ENCODE data around the gene CRADD. TPM values are rescaled to one million over a fixed set of nuclear protein-coding genes. Genes with fewer than 3 reads are reported as not detected.

The CRADD gene
- total and polyA plus RNA-seq, 2 of the 4 experiments (the other 2 are of a cell fraction), result 11.1 to 14.0 TPM

- peaks cover 23 to 36% of the 10 kb centered on the region in 2 experiments; a peak in 3 of 4 replicates for H3K79me1 ChIP-seq (ENCODE audit: low read depth in 1 of 2, low read length in 2 of 2)
- H3K9me1 ChIP-seq (ENCODE audit: insufficient read depth, low read length), result peaks cover 13% of the 10 kb centered on the region
- peak overlapping the region; percentile 96 for H4K91ac ChIP-seq (ENCODE audit: insufficient read depth, low read depth, low read length)
- H2BK15ac ChIP-seq (ENCODE audit: low read depth, low read length), result peak overlapping the region; percentile 97
- no peaks in the 10 kb centered on the region for H3K27me3 ChIP-seq (ENCODE audit: control insufficient read depth, insufficient read depth, low read length)
- H2AFZ ChIP-seq (replicated peaks; ENCODE audit: low read length, poor library complexity), result peak overlapping the region; percentile 5
- in situ Hi-C loops (cut with MboI; ENCODE audit: low sequenced_read_pairs) (no loop called here), dilution Hi-C loops (cut with HindIII; ENCODE audit: low sequenced_read_pairs, unreplicated experiment) (no loop called here), intact Hi-C loops (cut with micrococcal nuclease) (no loop called here)
- WGBS, 2 experiments (ENCODE audit: extremely low coverage in 2 of 2, insufficient read length in 1 of 2), result 20% methylated on average over 1 of the region's 9 CpGs; no CpG with 5 or more reads in 1 of the 2 experiments
- CTCF ChIA-PET, result interaction anchor here (0.5 to 1.5 kb wide), 5 partner anchors 15 to 317 kb away, joined by 3 to 4 read pairs (median 3); no protein-coding TSS in a partner anchor
- peak overlapping the region; percentile 92 for H3K56ac ChIP-seq (ENCODE audit: extremely low read depth, insufficient read depth, low read length)
- 0 out of 2 replicates have a peak, but pooled peaks have one; percentile 4 for ATAC-seq (ENCODE audit: low read depth)
- H3K36me3 ChIP-seq (ENCODE audit: control insufficient read depth, insufficient read depth, low read length), result no peaks in the 10 kb centered on the region
- H3K27ac ChIP-seq (ENCODE audit: insufficient read depth, low read length), result peak overlapping the region; percentile 100
- POLR2A ChIA-PET (ENCODE audit: unreplicated experiment), result no interaction called here
- no TSS peak for BruUV-seq (replicated peaks)
- H2BK5ac ChIP-seq (ENCODE audit: low read depth, low read length, poor library complexity, severe bottlenecking), result peak overlapping the region; percentile 100
- H3K23ac ChIP-seq (ENCODE audit: low read depth, low read length), result peak overlapping the region; percentile 82
- H4K20me1 ChIP-seq (ENCODE audit: insufficient read depth, low read length), result no peaks in the 10 kb centered on the region
- H3K4me1 ChIP-seq (ENCODE audit: control insufficient read depth, insufficient read depth, low read length), result peaks cover 29% of the 10 kb centered on the region
- H3K18ac ChIP-seq (ENCODE audit: low read depth, low read length), result peak overlapping the region; percentile 96
- H4K5ac ChIP-seq (ENCODE audit: low read depth, low read length), result peak overlapping the region; percentile 98
- peak overlapping the region; percentile 86 for H3K4ac ChIP-seq (ENCODE audit: low read depth, low read length)
- H3K14ac ChIP-seq (replicated peaks; ENCODE audit: low read depth, low read length), result peak overlapping the region; percentile 69
- peak overlapping the region; percentile 89 for H2AK5ac ChIP-seq (ENCODE audit: low read depth, low read length)
- H2BK120ac ChIP-seq (ENCODE audit: low read depth, low read length), result peak overlapping the region; percentile 99
- peak overlapping the region; percentile 90 to 99 for H4K8ac ChIP-seq (ENCODE audit: low read depth in 2 of 2, low read length in 2 of 2)
- H3K4me3 ChIP-seq (ENCODE audit: insufficient read depth, low read depth, low read length), result no peak overlapping the region
- peak; percentile 76 for DNase-seq
- H3K9me3 ChIP-seq (ENCODE audit: control insufficient read depth, insufficient read depth, low read length), result no peaks in the 10 kb centered on the region
- H3K9ac ChIP-seq (ENCODE audit: low read depth, low read length), result peak overlapping the region; percentile 92
- TF ChIP-seq SMC3 (IDR thresholded peaks at IDR 0.05; ENCODE audit: low read depth, low read length) (no peak), ELK1 (IDR thresholded peaks at IDR 0.05; ENCODE audit: borderline replicate concordance, low read depth, low read length) (no peak), RFX5 (IDR thresholded peaks at IDR 0.05; ENCODE audit: low read depth, low read length) (no peak), BHLHE40 (IDR thresholded peaks at IDR 0.05; ENCODE audit: low read depth, low read length) (peak; percentile 79), CEBPB (IDR thresholded peaks at IDR 0.05; ENCODE audit: low read depth, low read length) (no peak), FOS (IDR thresholded peaks at IDR 0.05; ENCODE audit: low read depth, low read length) (no peak)
- H3K4me2 ChIP-seq (ENCODE audit: low read depth, low read length), result peak overlapping the region; percentile 12
- peak overlapping the region; percentile 96 for H2BK20ac ChIP-seq (ENCODE audit: low read depth, low read length)
- peak overlapping the region; percentile 10 for H2AK9ac ChIP-seq (replicated peaks; ENCODE audit: low read depth, low read length, poor library complexity)
Observed at GRCh38 chr12:93784339-93785086, 107.3 kb downstream of the CRADD start.

All from IMR-90 (cell line).